Activated T-cell treated with anti-CD3 and anti-CD28 coated beads for 24 hours (primary cell): ENCODE results near the gene ERMARD.

Experiments used
- DNase-seq: peaks from one replicate; pipeline ENCODE4 v3.0.0-alpha.2; 2020; ENCODE audit warnings: low read depth

Gene ERMARD

DNA sequence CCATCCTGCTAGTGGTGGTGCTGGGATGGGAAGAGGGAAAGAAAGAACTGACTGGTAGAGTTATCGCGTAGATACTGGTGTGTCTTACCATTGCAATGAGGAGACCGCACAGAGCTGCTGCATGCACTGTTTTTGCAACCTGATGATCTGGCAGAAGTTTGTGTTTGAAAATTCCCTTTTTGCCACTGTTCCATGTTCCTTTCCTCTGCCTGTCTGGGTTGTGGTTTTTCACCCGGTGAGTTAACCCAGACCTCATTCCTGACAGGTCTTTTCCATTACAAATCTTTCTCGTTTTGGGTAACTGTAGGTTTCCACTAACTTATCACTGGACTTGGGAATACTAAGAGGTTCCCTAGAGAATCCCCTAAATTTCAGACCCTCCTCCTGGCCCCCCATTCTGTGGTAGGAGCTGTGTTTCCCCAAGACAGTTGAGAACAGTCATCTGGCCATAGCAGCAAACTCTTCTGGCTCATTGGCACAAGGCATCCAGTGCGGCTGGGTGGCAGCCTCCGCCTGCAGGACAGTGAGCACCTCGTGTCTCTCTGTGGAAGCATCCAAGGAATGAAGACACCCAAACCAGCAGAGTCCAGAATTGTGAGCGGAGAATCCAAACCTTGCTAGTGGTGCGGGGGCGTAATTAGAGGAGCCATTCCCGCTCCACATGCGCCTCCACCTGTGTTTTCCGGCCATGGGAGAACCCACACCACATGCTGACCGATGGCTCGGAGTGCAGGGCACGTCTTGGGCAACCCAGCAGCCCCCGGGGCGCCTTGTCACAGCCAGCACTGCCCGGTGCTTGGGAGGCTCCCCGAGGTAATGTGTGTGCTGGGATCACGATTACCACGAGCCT lies 32.8 kb downstream of the ERMARD start:
- DNase-seq, result no peak

DNA sequence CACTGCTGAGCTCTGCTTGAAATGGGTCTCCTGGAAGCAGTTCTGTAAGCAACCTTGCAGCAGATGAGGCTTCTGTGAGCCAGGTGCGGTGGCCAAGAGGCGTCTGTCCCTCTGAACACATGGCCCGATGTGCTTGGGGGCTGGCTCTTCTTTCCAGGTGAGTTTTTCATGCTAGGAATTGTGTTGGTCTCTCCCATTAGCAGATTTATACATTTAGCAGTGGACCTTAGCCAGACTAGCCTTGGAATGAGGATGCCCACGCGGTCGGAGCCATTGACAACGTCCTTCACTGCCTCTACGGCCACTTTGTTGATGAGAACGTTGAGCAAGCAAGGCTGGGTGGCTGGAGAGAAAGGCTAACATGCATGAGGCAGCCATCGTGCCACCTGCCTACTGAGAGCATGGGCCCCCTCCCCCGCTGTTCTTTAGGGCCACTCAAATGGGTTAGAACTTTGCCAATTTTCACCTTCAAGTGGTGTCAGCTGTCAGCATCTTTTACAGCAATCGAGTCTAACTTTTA lies 33.5 kb downstream of the ERMARD start:
- no peak for DNase-seq

DNA sequence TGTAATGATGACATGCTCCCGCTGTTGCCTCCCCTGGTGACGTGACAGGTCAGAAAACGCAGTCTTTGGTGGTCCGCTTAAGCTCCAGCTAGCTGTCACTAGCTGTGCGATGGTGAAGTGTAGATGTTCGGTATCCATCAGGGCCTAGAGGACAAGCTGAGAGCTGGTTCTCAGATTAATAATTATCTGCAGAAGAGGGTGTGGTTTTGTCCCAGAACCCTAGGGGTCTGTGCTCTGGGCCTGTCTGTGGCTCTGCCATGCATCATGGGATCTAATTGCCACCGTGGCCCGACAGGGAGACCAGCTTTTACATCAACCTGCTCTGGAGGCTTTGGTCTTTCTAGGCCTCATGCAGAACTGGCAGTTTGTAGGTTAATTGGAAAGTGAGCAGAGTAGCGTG lies 34.1 kb downstream of the ERMARD start:
- DNase-seq, result no peak

DNA sequence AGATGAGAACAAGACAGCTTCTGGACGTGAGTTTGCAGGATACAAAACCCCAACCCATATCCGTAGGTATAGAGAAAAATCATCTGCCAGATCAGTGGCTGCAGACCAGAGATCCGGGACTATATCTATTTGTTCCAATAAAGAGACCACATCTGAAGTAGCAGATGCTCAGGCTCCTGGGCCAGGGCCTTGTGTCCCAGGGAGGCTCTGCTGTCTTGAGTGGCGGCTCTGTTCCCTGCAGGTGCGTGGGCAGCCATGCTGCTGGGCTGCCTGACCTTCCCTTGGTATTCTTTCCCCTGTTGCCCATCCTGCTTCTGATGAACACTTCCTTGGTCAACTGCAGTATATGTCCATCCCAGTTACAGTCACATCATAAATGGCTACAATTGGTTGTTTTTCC lies 34.9 kb downstream of the ERMARD start:
- DNase-seq, result no peak

DNA sequence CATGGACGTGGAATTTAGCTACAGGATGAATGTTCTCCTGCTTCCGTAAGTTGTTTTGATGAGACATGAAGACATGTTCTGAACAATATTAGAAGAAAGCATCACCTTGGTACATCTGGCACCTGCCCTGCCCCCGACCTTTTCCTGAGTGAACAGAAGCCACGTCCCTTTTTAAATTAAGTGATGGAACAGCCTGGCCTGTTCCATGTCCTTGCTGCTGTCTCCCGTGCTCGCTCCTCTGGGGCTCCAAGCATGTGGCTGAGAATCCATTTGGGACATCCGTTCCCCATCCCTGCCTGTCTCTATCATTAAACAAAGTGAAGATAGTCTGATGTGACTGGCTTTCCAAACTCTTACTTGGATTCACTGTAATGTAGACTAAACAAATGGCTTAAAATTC lies 36.4 kb downstream of the ERMARD start:
- DNase-seq, result no peak

DNA sequence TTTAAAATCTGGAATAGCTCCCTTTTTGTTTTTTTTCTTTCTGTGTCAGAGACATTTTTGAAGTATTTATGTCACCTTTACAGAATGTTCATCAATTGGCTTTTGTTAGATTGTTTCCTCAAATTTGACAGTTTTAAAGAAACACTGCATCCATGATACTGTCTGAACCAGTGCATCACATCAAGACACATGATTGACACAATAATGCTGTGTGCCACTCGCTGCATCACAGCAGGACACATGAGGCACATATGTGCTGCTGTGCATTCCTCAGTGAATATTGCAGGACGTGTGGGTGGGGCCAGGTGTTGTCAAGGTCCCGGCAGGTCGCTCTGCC lies 37.4 kb downstream of the ERMARD start:
- DNase-seq, result no peak

DNA sequence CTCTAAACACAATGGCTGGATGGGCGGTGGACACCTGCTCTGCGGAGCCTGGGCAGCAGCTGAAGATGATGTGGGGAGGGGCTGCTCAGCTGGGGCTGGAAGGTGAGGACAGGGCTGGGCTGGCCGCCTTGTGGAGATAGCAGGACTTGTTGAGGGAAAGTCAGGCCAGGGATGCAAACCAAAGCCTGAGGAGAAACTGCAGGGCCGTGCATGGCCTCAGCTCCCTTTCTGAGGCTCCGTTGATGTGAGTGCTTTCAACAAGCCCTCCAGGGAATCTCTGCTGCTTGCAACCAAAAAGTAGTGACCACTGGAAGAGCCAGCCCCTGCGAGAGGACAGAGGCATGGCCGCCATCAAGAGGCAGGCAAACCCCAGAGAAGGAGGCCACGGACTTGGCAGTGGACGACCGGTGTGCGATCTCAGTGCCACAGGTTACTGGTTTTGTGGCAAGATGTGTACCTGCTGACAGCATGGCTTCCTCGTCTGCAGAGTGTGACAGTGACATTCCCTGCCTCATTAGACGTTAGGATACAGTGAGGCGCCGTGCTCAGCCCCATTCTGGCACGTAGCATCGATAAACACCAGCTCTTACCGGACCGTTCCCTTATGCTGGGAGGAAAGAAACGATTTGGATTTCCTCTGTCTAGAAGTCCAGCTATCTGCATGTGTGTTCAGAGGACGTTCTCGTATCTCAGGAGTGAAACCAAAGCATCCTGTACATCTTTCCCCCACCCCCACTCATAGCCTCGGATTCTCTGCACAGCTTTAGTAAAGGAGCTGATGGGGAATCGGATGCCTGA lies 37.9 kb downstream of the ERMARD start:
- DNase-seq, result no peak

DNA sequence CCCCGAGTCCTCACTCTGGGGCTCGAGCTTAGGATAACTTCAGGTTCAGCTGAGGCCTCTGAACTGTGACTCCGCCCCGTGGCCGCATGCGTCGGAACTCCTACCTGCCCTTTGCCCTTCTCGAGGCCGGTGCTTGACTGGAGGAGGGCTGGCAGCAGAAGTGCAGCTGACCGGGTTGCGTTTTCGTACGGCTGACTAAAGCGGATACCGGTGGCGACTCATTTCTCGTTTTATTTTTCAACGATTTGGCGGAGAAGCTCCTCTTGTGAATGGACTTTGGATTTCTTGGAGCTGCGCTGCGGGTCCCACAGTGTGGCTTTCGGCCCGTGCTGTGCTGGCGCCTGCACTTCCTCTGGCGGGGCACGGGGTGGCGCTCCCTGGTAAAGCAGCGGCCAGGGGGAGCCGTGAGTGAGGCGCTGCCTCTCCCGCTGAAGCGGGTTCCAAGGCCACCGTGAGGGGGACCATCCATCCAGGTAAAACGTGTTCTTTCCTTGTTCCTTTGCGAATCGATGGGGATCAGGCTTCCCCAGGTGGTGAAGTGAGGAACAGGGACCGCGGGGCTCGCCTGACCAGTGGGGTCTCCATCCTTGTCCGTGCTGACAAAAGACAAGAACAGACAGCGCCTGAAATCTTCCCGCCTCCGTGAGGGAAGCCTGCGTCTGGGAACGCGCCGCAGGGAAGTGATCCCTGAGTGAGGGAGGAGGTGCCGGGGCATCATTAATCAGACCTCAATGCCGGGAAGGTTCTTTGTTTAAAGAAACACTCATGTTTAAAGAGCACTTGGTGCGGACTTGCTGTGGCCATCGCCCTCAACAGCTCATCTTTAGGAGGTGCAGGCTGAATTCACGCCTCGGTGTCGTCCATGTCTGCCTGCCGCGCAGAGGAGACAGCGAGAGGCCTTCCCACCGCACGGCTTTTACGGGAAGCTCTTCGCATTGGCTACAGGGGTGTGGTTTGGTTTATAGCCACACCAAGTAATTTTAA lies 38.8 kb downstream of the ERMARD start:
- DNase-seq, result peak; percentile 63

DNA sequence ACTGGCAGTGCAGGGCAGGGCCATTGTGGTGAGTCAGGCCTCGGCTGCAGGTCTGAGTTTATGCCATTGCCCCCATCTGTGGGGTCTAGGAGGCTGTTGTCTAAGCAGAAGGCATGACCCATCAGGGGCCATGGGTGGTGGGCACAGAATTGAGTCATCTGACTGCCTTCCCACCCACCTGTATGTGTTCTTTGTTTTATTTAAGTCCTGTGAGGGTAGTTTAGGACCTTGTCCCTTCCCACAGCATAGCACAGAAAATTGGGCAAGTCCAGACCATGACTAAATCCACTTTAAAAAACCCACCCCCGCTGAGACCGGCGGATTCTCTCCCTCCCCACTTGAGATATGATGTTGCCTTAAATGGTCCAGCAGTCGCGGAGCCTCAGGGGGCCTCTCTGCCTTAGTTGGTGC lies 40.3 kb downstream of the ERMARD start:
- DNase-seq, result no peak

DNA sequence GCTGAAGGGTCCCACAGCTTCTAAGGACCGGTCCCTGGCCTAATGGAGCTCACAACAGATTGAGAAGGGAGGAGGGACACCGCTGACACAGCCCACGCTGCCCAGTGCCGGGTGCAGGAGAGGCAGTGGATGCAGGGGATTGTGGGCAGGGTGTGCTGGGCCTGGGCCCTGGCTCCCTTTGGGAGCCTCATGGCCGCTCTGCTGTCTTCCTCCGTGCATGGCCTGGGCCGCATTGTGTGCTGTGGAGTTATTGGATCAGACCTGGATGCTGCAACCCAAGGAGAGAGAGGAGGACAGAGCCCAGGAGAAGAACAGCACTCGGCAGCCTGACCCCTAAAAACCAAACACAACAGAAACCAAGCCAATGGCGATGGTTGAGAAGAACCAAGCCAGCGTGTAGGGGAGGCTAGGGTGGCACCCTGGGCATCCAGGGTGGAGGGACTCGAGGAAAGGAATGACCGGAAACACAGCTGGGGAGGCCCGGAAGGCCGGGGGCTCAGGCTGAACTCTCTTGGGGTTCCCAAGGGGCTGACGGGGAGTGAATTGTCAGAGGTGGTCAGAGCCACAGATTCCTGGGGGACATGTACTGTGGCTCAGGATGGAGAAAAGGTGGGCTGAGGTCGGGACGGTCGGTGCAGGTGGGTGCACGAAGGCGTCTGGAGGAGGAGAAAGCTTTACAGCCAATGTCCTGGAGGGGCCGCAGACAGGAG lies 41.0 kb downstream of the ERMARD start:
- no peak for DNase-seq

DNA sequence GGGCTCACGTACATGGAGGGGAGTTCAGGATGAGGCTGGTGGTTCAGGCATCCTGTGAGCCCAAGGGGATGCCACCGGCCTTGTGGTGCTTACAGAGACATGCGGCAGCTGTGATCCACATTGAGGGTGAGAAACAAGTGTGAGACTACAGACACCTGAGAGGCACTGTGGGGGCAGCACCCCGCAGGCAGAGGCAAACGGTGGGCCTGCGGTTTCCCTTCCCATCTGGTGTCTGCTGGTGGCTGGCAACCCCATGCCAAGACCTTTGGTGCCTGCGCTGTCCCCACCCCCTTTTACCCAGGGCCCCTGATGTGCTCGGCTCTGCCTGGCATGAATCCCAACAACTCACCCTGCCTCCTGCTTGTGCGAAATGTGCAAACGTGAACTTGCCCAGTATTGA lies 42.0 kb downstream of the ERMARD start:
- DNase-seq, result no peak

DNA sequence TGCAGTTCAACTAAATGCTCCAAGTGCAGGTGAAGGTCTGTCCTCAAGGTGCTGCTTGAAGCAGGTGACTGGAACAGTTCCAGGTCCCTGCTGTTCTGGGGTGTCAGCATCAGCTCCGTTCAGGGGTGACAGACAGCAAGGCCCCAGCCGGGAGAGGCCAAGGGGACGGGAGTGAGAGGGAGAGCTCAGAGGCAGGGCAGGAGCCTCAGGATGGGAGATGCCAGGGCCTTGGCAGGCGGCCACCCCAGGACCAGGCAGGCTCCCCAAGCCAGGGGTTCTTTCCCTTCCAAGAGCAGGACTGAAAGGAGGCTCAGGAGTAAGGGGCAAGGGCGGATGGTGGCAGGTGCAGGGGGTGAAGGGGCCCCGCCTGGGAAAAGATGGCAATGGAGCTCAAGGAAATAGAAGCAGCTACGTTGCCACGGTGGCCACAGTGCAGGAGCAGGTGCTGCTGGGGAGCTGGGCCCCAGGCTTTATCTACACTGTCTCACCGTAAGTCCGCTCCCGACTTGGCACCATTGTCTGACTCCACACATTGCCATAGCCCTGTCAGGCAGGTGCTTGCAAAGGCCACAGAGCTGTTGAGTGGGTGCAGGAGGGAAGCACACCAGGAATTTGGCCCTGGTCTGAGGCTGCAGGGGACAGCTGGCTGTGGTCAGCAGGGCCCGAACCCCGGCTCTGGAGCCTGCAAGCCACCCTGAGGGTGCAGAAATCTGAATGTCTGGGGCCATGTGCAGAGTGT lies 43.1 kb downstream of the ERMARD start:
- DNase-seq, result no peak

DNA sequence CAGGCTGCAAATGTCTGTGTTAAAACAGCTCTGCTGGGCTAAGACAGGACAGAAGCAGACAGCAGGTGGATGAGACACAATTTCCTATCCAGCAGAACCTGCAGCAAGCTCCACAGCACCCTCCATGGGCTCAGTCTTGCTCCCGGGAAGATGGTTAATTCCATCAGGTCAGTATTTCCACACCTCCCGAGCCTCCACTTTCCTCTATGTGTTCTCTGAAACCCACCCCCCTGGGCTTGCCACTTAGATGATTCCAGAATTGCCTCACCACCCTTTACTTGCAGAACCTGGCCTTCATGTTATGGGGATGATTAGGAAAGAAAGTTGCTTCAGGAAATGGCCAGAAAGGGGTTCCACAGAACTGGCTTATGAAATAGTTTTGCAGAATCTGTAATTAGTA lies 43.8 kb downstream of the ERMARD start:
- DNase-seq, result no peak

DNA sequence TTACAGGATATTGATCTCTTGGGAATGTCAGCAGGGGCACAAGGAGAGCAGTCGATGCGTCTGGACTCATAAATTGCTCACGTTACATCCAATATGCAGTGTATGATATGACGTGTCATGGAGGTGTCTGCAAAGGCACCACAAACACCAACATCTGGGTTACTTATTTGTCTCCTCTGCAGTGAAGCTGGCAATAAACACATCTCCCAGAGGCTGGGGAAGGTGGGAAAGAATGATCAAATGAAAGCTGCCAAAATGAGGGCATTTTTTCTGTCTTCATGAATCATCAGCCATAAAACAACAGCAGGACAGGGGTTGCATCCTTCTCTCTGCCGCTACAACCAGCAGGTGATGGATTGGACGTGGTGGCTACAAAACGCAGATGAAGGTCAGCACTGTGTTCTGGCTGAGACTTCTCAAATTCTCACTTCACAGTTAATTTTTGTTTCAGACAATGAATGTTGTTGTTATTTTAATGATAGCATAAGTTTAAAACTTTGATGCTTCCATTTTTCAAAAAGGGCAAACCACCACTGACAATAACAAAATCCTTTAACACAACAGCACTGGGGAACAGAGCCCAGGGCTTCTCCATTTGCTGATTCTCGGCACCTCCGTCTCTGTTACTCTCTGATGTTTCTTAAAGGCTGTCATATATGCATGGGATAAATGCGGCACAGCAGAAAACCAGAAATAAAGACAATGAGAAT lies 47.5 kb downstream of the ERMARD start:
- DNase-seq, result no peak

DNA sequence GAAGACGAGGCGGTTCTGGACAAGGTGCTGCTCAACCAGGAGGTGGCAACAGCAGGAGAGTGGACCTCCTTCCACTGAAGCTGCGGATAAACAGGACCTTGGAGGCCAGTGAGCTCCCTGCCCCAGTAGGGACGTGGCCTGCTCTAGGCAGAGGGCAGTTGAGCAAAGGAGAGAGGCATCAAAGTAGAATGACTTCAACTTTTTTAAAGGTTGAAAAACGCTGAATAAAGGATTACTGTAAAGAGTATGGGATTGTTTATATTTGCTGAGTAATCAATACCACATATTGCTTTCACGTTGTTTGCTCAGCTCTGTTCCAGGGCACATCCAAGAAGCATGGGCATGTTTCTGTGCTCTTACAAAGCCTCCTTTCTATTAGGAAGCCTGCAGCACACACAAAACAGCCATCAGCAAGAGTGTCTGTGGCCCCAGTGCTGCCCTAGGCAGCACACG lies 48.1 kb downstream of the ERMARD start:
- DNase-seq, result no peak

DNA sequence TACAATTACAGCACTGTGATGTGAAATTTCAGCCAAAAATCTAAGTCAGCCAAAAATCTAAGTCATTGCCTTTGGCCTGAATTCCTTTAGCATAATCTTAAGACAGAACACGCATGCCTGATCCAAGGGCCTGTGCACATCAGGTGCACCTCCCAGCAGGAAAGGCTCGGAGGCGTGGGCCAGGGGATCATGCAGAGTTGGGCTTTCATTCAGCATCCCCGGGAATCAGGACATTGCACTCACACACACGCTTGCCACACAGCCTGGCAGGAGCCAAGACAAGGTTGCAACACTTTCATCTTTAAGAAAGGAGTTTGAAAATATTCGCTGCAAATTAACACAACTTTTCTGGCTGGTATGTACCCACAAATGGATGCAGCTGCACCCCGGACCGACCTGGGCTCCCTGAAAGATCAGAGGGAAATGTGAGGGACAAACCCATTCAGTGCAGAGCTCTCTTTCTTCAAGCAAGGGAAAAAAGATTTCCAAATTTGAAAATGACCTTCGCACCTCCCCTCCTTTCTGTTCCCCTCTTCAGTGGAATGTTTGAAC lies 48.8 kb downstream of the ERMARD start:
- no peak for DNase-seq

DNA sequence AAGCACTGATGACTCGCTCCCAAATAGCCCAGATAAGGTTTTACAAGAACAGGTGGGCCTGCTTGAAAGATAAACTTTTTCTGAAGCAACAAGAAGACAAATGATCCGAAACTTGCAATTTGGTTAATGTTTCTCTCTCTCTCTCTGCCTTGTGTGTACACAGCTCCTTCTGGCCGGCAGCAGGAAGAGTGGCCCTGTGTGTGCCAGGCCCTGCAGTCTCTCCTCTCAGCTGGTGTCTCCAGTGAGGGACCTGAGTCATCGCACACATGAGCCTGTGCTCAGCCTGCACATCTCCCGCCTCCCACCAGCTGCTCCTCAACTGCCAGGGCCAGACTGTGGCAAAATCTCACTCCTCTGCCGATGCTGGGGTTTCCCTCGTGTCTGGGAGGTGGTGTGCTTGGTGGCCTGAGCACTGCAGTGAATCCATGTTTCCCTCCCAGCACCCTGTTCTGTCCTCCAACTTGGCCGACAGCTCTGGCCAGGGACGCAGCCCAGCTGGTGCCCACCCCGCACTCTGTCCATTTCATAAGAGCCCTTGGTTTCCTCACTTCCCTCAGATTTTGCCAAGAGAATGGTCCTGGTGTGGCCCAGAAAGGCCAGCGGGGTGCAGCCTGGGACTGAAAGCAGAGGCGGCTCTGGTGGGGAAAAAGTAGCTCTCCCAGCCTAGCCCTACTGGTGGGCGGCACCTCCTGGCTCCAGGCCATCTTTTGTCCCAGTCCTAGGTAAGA lies 49.4 kb downstream of the ERMARD start:
- DNase-seq, result no peak

DNA sequence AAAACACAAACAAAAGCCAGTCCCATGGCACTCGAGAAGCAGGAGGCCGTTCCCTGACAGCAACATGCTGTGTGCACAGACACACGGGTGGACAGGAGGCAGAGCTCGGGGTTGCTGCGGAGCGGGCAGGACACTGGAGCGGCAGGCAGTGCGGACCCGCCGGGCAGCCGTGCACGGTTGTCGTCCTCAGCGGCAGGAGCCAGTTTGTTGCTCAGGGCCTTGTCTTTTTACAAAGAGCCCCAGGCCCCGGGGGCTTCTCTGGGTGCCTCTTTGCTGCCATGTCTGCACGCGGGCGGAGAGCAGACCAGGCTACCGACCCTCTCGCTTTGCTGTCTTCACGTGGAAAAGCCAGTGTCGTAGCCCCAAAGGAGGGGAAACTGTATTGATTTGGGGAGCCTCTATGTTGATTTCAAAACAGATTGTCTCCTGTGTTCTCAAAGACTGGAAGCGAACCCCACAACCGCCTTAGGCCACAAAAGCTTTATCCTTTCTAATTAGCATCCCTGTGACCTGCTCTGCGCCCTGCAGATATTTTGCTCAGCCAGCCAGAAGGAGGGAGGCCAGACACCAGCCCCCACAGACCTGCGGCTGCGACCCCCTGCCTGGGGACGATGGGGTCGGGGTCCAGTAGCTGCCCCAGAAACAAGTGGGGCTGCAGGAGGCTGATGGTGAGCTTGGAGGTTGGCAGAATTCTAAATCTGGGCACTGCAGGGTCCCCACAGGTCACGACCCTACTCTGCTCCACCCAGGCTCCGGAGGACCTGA lies 50.2 kb downstream of the ERMARD start:
- no peak for DNase-seq
